Glutamatergic neuron (in vitro differentiated cells): ENCODE results near the gene CCN6. TPM values are rescaled to one million over a fixed set of nuclear protein-coding genes. Genes with fewer than 3 reads are reported as not detected.

Experiments used
- DNase-seq: peaks from one replicate; pipeline ENCODE4 v3.0.0; 2022
- H3K27ac Mint-ChIP-seq: one replicate; pipeline ENCODE4 v1.8.0; 2020; ENCODE audit warnings: mild to moderate bottlenecking, mixed read lengths, inconsistent platforms; ENCODE audit not compliant: unreplicated experiment
- H3K27me3 Mint-ChIP-seq: one replicate; pipeline ENCODE4 v1.8.0; 2020; ENCODE audit warnings: mild to moderate bottlenecking, moderate library complexity, mixed read lengths, inconsistent platforms; ENCODE audit not compliant: unreplicated experiment
- H3K36me3 Mint-ChIP-seq: one replicate; pipeline ENCODE4 v1.8.0; 2020; ENCODE audit warnings: mild to moderate bottlenecking, mixed read lengths, inconsistent platforms; ENCODE audit not compliant: unreplicated experiment
- H3K4me1 Mint-ChIP-seq: one replicate; pipeline ENCODE4 v1.8.0; 2020; ENCODE audit warnings: mild to moderate bottlenecking, low read depth, mixed read lengths, inconsistent platforms; ENCODE audit not compliant: unreplicated experiment
- H3K4me3 Mint-ChIP-seq: one replicate; pipeline ENCODE4 v1.8.0; 2020; ENCODE audit warnings: mild to moderate bottlenecking, mixed read lengths, inconsistent platforms; ENCODE audit not compliant: unreplicated experiment
- H3K9me3 Mint-ChIP-seq: one replicate; pipeline ENCODE4 v1.8.0; 2020; ENCODE audit warnings: mild to moderate bottlenecking, moderate library complexity, mixed read lengths, inconsistent platforms; ENCODE audit not compliant: unreplicated experiment
- total RNA-seq: library from RNA; stranded (reverse); fragmentation: NEBNext Ultra II Directional; extraction: Animal tissue kit (Norgen Biotek cat#: 25700); gene quantifications from one replicate; pipeline ENCODE4 v1.2.1, GENCODE V29; 2021; ENCODE audit not compliant: unreplicated experiment
- TF ChIP-seq, protein P1 (sequence below): fragments of 200-600 bp; sonication (generic); IDR thresholded peaks from one replicate; pipeline ENCODE4 v1.5.0; 2021; ENCODE audit not compliant: partially characterized antibody, unreplicated experiment

Gene CCN6
- total RNA-seq, 1 donor from 2014 or later: not detected

DNA sequence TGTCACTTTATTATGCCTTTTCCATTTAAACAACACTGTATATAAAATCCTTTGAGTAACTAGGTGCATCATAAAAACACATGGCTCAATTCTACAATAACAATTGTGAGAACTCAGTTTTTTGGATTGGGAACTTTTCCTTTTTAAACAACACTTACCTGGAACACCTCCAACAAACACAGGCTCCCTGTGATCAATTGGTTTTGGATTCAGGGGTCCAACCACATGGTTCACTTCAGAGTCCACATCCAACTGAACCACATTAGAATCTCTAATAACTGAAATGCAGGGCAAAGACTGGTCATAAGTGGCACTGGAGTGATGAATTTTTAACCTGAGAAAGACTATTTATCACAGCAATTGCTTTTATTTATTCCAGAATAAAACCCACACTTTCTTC lies 60.0 kb downstream of the CCN6 start:
- no peaks in the 10 kb centered on the region for H3K4me1 Mint-ChIP-seq
- no peak for DNase-seq
- TF ChIP-seq, protein P1, sequence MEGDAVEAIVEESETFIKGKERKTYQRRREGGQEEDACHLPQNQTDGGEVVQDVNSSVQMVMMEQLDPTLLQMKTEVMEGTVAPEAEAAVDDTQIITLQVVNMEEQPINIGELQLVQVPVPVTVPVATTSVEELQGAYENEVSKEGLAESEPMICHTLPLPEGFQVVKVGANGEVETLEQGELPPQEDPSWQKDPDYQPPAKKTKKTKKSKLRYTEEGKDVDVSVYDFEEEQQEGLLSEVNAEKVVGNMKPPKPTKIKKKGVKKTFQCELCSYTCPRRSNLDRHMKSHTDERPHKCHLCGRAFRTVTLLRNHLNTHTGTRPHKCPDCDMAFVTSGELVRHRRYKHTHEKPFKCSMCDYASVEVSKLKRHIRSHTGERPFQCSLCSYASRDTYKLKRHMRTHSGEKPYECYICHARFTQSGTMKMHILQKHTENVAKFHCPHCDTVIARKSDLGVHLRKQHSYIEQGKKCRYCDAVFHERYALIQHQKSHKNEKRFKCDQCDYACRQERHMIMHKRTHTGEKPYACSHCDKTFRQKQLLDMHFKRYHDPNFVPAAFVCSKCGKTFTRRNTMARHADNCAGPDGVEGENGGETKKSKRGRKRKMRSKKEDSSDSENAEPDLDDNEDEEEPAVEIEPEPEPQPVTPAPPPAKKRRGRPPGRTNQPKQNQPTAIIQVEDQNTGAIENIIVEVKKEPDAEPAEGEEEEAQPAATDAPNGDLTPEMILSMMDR: no peak
- H3K4me3 Mint-ChIP-seq: no peak overlapping the region
- H3K9me3 Mint-ChIP-seq: peaks cover 2% of the 10 kb centered on the region
- no peak overlapping the region for H3K27ac Mint-ChIP-seq
- no peaks in the 10 kb centered on the region for H3K27me3 Mint-ChIP-seq
- no peaks in the 10 kb centered on the region for H3K36me3 Mint-ChIP-seq

DNA sequence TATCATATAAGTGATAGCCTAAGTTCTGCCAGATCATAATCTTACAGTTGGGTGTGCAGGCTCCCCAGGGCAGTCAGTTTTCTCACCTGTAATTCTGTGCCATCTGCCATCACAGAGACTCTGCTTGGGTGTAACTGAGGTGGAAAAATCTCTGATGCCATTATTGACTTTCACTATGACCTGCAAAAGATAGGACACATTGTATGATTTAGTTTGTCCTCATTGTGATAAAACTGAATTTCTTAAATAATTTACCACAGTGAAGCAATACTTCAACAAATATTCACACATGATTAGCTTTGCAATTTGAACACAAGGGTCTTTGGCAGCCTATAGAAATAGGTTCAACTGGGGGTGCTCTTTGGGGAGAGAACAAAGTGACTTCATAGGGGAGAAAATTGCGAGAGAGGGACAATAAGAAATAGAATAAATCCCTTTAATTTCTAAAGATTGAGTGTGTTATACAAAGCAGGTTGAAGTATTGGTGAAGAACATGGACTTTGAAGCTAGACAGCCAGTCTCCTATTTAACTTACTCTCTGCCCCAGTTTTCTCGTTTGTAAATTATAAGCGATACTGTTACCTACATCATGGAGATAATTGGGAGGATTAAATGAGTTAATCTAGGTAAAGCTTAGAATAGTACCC lies 60.8 kb downstream of the CCN6 start:
- Mint-ChIP-seq H3K4me3 (no peak overlapping the region), H3K9me3 (peaks cover 2% of the 10 kb centered on the region), H3K36me3 (no peaks in the 10 kb centered on the region), H3K4me1 (no peaks in the 10 kb centered on the region), H3K27me3 (no peaks in the 10 kb centered on the region), H3K27ac (no peak overlapping the region)
- TF ChIP-seq, protein P1: no peak
- no peak for DNase-seq

DNA sequence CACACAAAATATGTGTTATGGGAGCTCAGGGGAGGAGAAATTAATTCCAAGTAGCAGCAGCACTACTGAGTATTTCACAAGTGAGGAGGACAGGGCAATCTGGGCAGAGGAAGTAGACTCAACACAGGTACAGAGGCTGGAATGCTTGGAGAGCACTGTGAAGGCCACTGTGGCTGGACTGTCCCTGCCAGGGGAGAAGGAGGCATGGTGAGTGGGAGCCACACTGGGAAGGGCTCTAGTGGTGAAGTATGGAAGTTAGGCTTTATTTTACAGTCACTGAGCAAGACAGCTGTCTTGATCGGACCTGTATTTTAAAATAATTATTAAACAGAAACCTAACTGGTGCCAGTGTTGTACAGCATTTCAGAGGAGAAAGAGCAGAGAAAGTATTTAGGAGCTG lies 62.3 kb downstream of the CCN6 start:
- Mint-ChIP-seq H3K4me1 (no peaks in the 10 kb centered on the region), H3K36me3 (no peaks in the 10 kb centered on the region), H3K4me3 (no peak overlapping the region), H3K27ac (no peak overlapping the region), H3K9me3 (peaks cover 2% of the 10 kb centered on the region), H3K27me3 (no peaks in the 10 kb centered on the region)
- TF ChIP-seq, protein P1: no peak
- DNase-seq: no peak

DNA sequence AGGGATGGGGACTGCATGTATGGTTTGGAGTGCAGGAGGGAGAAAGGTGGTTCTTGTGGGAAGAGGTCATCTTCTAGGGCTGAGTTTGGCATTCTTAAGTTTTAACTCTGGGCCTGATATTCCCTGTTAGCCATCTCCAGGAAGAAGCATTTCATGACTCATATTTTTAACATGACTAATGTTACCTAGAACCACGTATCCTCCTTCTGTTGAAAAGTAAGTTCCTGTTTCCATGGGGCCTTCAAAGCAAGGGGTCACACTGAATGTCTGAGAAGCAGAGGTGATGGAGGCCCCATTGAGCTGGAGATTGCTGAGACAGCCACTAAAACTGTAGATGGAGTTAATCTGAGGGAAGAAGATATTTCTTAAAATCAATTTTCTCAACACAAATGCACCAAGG lies 63.6 kb downstream of the CCN6 start:
- Mint-ChIP-seq H3K36me3 (no peaks in the 10 kb centered on the region), H3K4me1 (no peaks in the 10 kb centered on the region), H3K9me3 (peaks cover 2% of the 10 kb centered on the region), H3K27me3 (no peaks in the 10 kb centered on the region), H3K4me3 (no peak overlapping the region), H3K27ac (no peak overlapping the region)
- DNase-seq: no peak
- TF ChIP-seq, protein P1: no peak

DNA sequence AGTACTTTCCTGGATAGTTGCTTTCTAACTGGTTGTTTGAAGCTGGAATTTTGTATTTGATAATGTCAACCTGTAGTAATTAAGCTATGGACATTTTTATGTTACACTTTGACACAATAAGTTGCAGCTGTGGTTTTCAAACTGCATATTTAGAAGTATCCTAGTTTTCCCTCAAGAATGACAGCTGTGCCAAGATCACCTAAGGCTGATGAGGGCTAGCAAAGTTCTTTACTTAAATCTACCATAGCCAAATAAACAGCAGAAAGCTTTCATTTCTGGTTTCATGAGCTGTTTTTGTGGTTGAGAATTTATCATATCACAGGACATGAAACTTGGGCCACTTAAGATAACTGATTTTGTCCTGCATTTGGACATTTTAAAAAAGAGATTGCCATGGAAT lies 64.1 kb downstream of the CCN6 start:
- H3K9me3 Mint-ChIP-seq: peaks cover 2% of the 10 kb centered on the region
- no peak overlapping the region for H3K27ac Mint-ChIP-seq
- no peak for DNase-seq
- H3K4me3 Mint-ChIP-seq: no peak overlapping the region
- no peaks in the 10 kb centered on the region for H3K36me3 Mint-ChIP-seq
- TF ChIP-seq, protein P1: no peak
- H3K4me1 Mint-ChIP-seq: no peaks in the 10 kb centered on the region
- H3K27me3 Mint-ChIP-seq: no peaks in the 10 kb centered on the region

Other genes starting within 250 kb of the CCN6 start
- 525 TPM for gene FYN, start 180.7 kb upstream of the CCN6 start, total RNA-seq
- 18.4 TPM for gene TUBE1, start 33.4 kb downstream of the CCN6 start, total RNA-seq
- gene FAM229B, start 33.5 kb downstream of the CCN6 start, total RNA-seq: 20.3 TPM
- 0.22 TPM for gene LAMA4, start 200.5 kb downstream of the CCN6 start, total RNA-seq